Measurements from ENCODE around the gene CAMK2G. TPM values are rescaled to one million over a fixed set of nuclear protein-coding genes. Genes with fewer than 3 reads are reported as not detected.

CAMK2G gene
- total RNA-seq, 2 experiments from 2014 or later = 15.8 to 16.2 TPM

GRCh38 chr10:73857446-73857845 lies 16.9 kb downstream of the CAMK2G start:
- ChIA-PET CTCF (interaction anchor here (1.9 to 5.3 kb wide), 2 partner anchors 22 to 84 kb away, joined by 6 to 37 read pairs; no protein-coding TSS in a partner anchor), POLR2A (interaction anchor here (0.9 kb wide), 1 partner anchor 10 kb away, joined by 3 read pairs; no protein-coding TSS in a partner anchor)

- ChIA-PET CTCF (interaction anchor here (0.5 to 5.3 kb wide), 5 partner anchors 10 to 85 kb away, joined by 3 to 37 read pairs (median 4); no protein-coding TSS in a partner anchor), POLR2A (no interaction called here)
Observed at GRCh38 chr10:73856261-73856660, 18.1 kb downstream of the CAMK2G start.

GRCh38 chr10:73855413-73855812 lies 18.9 kb downstream of the CAMK2G start:
- POLR2A ChIA-PET = no interaction called here

GRCh38 chr10:73854310-73854709 lies 20.0 kb downstream of the CAMK2G start:
- ChIA-PET POLR2A (no interaction called here), CTCF (no interaction called here)

More at GRCh38 chr10:73855413-73855812, 18.9 kb downstream of the CAMK2G start:
- CTCF ChIA-PET = interaction anchor here (0.7 to 5.3 kb wide), 2 partner anchors 24 to 85 kb away, joined by 3 to 37 read pairs; no protein-coding TSS in a partner anchor

- POLR2A ChIA-PET = no interaction called here
- CTCF ChIA-PET = interaction anchor here (1.1 to 9.4 kb wide), 3 partner anchors 9 to 24 kb away, joined by 3 to 144 read pairs (median 5); partner anchors contain the start of gene CAMK2G
Observed at GRCh38 chr10:73853196-73853595, 21.2 kb downstream of the CAMK2G start.

GRCh38 chr10:73850863-73851461 lies 23.4 kb downstream of the CAMK2G start:
- ChIA-PET CTCF (interaction anchor here (0.6 to 9.4 kb wide), 6 partner anchors 11 to 1385 kb away, joined by 3 to 144 read pairs (median 6); partner anchors contain the start of genes CAMK2G and COMTD1), POLR2A (interaction anchor here (0.6 kb wide), 1 partner anchor 15 kb away, joined by 3 read pairs; no protein-coding TSS in a partner anchor)

GRCh38 chr10:73850211-73850610 lies 24.1 kb downstream of the CAMK2G start:
- ChIA-PET POLR2A (no interaction called here), CTCF (interaction anchor here (0.7 to 9.4 kb wide), 8 partner anchors 12 to 90 kb away, joined by 3 to 144 read pairs (median 8); partner anchors contain the start of gene CAMK2G)

- CTCF ChIA-PET = interaction anchor here (0.7 to 9.4 kb wide), 13 partner anchors 10 to 108 kb away, joined by 3 to 144 read pairs (median 4); partner anchors contain the start of gene CAMK2G
- POLR2A ChIA-PET = no interaction called here
Observed at GRCh38 chr10:73848821-73849489, 25.4 kb downstream of the CAMK2G start.

- CTCF ChIA-PET = interaction anchor here (1.2 to 9.4 kb wide), 4 partner anchors 15 to 93 kb away, joined by 3 to 144 read pairs (median 16); partner anchors contain the start of gene CAMK2G
Observed at GRCh38 chr10:73847031-73847430, 27.3 kb downstream of the CAMK2G start.

GRCh38 chr10:73843261-73843660 lies 31.1 kb downstream of the CAMK2G start:
- ChIA-PET CTCF (interaction anchor here (1.2 to 2.0 kb wide), 3 partner anchors 31 to 43 kb away, joined by 3 to 5 read pairs (median 4); partner anchors contain the start of gene CAMK2G), POLR2A (interaction anchor here (0.7 kb wide), 1 partner anchor 10 kb away, joined by 7 read pairs; no protein-coding TSS in a partner anchor)

More at GRCh38 chr10:73847031-73847430, 27.3 kb downstream of the CAMK2G start:
- POLR2A ChIA-PET = interaction anchor here (0.7 kb wide), 1 partner anchor 28 kb away, joined by 4 read pairs; no protein-coding TSS in a partner anchor

GRCh38 chr10:73842349-73842748 lies 32.0 kb downstream of the CAMK2G start:
- CTCF ChIA-PET = interaction anchor here (1.2 to 2.0 kb wide), 2 partner anchors 32 to 38 kb away, joined by 3 to 5 read pairs; partner anchors contain the start of gene CAMK2G
- POLR2A ChIA-PET = no interaction called here

- CTCF ChIA-PET = interaction anchor here (0.8 to 2.0 kb wide), 2 partner anchors 37 to 38 kb away, joined by 3 to 5 read pairs; no protein-coding TSS in a partner anchor
- POLR2A ChIA-PET = no interaction called here
Observed at GRCh38 chr10:73841526-73842285, 32.6 kb downstream of the CAMK2G start.

- POLR2A ChIA-PET = no interaction called here
- CTCF ChIA-PET = interaction anchor here (0.8 kb wide), 1 partner anchor 38 kb away, joined by 3 read pairs; no protein-coding TSS in a partner anchor
Observed at GRCh38 chr10:73841061-73841421, 33.3 kb downstream of the CAMK2G start.

GRCh38 chr10:73840403-73841060 lies 33.8 kb downstream of the CAMK2G start:
- CTCF ChIA-PET = interaction anchor here (0.8 to 2.0 kb wide), 2 partner anchors 39 to 101 kb away, joined by 3 to 7 read pairs; no protein-coding TSS in a partner anchor
- POLR2A ChIA-PET = no interaction called here

- POLR2A ChIA-PET = no interaction called here
Observed at GRCh38 chr10:73840056-73840402, 34.3 kb downstream of the CAMK2G start.

GRCh38 chr10:73839276-73839966 lies 34.9 kb downstream of the CAMK2G start:
- CTCF ChIA-PET = interaction anchor here (0.6 to 2.0 kb wide), 3 partner anchors 10 to 119 kb away, joined by 4 to 7 read pairs (median 6); no protein-coding TSS in a partner anchor
- POLR2A ChIA-PET = no interaction called here

More at GRCh38 chr10:73840056-73840402, 34.3 kb downstream of the CAMK2G start:
- CTCF ChIA-PET = interaction anchor here (0.8 to 2.0 kb wide), 2 partner anchors 40 to 101 kb away, joined by 3 to 7 read pairs; no protein-coding TSS in a partner anchor

GRCh38 chr10:73838827-73839226 lies 35.5 kb downstream of the CAMK2G start:
- POLR2A ChIA-PET = no interaction called here
- CTCF ChIA-PET = interaction anchor here (0.6 to 2.0 kb wide), 3 partner anchors 10 to 120 kb away, joined by 4 to 7 read pairs (median 6); no protein-coding TSS in a partner anchor

All from activated CD8-positive, alpha-beta memory T cell treated with anti-CD3 and anti-CD28 coated beads for 36 hours (primary cell).